ENCODE results near the gene WNK1. TPM values are rescaled to one million over a fixed set of nuclear protein-coding genes. Genes with fewer than 3 reads are reported as not detected.

The WNK1 gene
- total RNA-seq, 2 donors from 2014 or later = 215 to 220 TPM

DNA sequence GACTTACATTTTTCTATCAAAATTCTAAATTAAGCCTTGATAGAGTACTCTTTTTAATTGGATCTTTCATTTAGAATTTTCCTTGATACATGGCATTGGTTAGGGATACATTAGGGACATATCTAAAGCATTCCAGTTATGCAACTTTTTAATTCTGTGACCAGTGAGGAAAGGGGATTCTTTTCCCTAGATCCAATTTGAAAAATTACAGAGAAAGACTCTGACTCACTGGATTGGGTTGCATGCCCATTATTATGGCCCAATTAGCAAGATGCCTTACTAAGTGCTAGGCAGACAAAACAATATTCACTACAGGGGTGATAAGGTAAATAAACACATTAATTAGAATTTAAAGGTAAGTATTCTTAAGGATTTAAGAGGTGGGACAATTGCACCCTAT, 202.4 kb downstream of the WNK1 start:
- Mint-ChIP-seq H3K27ac (no peak overlapping the region), H3K36me3 (ENCODE audit: low read depth) (no peaks in the 10 kb centered on the region), H3K27me3 (peaks cover 3% of the 10 kb centered on the region), H3K4me1 (peaks cover 3% of the 10 kb centered on the region), H3K4me3 (no peak overlapping the region)
- DNase-seq (no peak), ATAC-seq (no peak)
- no peaks in the 10 kb centered on the region for H3K9me3 ChIP-seq (ENCODE audit: control insufficient read depth, low read length, poor library complexity, severe bottlenecking)

DNA sequence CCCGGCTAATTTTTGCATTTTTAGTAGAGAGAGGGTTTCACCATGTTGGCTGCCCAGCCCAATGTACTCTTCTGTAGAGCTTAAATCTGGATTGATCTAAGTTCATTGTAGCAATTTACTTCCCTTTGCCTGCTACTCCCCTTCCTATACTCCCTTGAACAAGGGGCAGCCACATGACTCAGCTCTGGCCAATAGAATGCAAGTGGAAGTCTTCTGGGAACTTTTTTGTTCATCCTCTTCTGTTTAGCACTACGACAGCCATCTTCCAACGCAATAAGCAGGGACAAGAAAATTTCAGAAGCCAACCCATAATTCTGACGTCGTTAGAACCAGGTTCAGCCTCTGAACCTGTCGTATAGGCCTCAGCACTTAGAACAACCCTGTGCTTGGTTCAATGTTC, 203.6 kb downstream of the WNK1 start:
- DNase-seq (no peak), ATAC-seq (no peak)
- peaks cover 9% of the 10 kb centered on the region for H3K27me3 Mint-ChIP-seq
- H3K36me3 Mint-ChIP-seq (ENCODE audit: low read depth) = no peaks in the 10 kb centered on the region
- peaks cover 5% of the 10 kb centered on the region for H3K4me1 Mint-ChIP-seq
- no peak overlapping the region for H3K27ac Mint-ChIP-seq
- no peak overlapping the region for H3K4me3 Mint-ChIP-seq
- no peaks in the 10 kb centered on the region for H3K9me3 ChIP-seq (ENCODE audit: control insufficient read depth, low read length, poor library complexity, severe bottlenecking)

DNA sequence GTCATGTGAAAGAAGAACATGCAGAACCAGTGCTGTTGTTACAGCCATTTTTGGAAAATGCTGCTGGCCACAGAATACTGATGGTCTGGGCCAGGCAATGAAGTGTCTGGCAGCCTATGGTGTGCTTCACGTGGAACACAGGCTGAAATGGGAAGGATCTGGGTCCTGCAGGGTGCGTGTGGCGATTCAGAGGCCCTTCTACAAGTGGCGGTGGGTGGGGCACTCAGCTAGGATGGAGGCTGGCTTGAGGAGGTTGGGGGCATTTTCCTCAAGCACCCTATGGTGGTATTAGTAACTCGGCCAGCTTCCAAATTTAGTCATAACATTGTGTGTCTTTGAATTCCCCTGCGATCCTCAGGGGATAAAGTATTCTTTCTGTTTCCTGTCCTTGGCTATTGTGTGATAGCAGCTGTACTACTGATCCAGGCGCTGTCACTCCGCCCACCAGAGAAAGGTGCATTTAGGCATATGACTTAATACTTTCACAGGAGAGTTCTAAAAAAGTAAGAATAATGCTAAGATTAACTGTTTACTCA, 206.3 kb downstream of the WNK1 start:
- Mint-ChIP-seq H3K27ac (no peak overlapping the region), H3K36me3 (ENCODE audit: low read depth) (peaks cover 2% of the 10 kb centered on the region), H3K4me1 (peaks cover 2% of the 10 kb centered on the region), H3K27me3 (peaks cover 9% of the 10 kb centered on the region), H3K4me3 (no peak overlapping the region)
- no peak for ATAC-seq
- DNase-seq = no peak
- no peaks in the 10 kb centered on the region for H3K9me3 ChIP-seq (ENCODE audit: control insufficient read depth, low read length, poor library complexity, severe bottlenecking)

Other genes with a start within 250 kb of the WNK1 start
- 1 to 10 TPM; 6.1 to 6.3 TPM for gene NINJ2, start 89.1 kb upstream of the WNK1 start, total RNA-seq
- gene RAD52, start 197.1 kb downstream of the WNK1 start, total RNA-seq = 10 to 100 TPM; 11.9 to 13.3 TPM
- 10 to 100 TPM; 46.7 to 52.1 TPM for gene ERC1, start 238.6 kb downstream of the WNK1 start, total RNA-seq